ENCODE data around the gene FN3K.
A peak's percentile ranks its signal among the peaks of the same experiment; 100 is the strongest.

FN3K gene

GRCh38 chr17:82703935-82704865, 31.2 kb upstream of the FN3K start:
- no peak for DNase-seq (ENCODE audit: low read depth in 2 of 2)

GRCh38 chr17:82704886-82705285, 30.5 kb upstream of the FN3K start:
- no peak for DNase-seq (ENCODE audit: low read depth in 2 of 2)

GRCh38 chr17:82705756-82706155, 29.7 kb upstream of the FN3K start:
- DNase-seq (ENCODE audit: low read depth in 2 of 2), result no peak

GRCh38 chr17:82709024-82709675, 26.3 kb upstream of the FN3K start:
- no peak for DNase-seq (ENCODE audit: low read depth in 2 of 2)

- DNase-seq (ENCODE audit: low read depth in 2 of 2), result no peak
Observed at GRCh38 chr17:82709676-82710498, 25.5 kb upstream of the FN3K start.

- DNase-seq (ENCODE audit: low read depth in 2 of 2), result no peak
Observed at GRCh38 chr17:82710499-82711232, 24.7 kb upstream of the FN3K start.

- no peak for DNase-seq (ENCODE audit: low read depth in 2 of 2)
Observed at GRCh38 chr17:82713071-82713723, 22.2 kb upstream of the FN3K start.

GRCh38 chr17:82716203-82717010, 19.0 kb upstream of the FN3K start, which contains the start of gene FN3KRP:
Gene FN3KRP (plus strand): TSS chr17:82716706. CDS start chr17:82716756, 50 bp downstream.
- DNase-seq (ENCODE audit: low read depth in 2 of 2), result peak; percentile 70 to 93

- DNase-seq (ENCODE audit: low read depth in 2 of 2), result no peak
Observed at GRCh38 chr17:82718986-82719685, 16.3 kb upstream of the FN3K start.

- no peak for DNase-seq (ENCODE audit: low read depth in 2 of 2)
Observed at GRCh38 chr17:82720204-82720603, 15.2 kb upstream of the FN3K start.

GRCh38 chr17:82722341-82723013, 12.9 kb upstream of the FN3K start:
- no peak for DNase-seq (ENCODE audit: low read depth in 2 of 2)

GRCh38 chr17:82723169-82723807, 12.1 kb upstream of the FN3K start:
- DNase-seq (ENCODE audit: low read depth in 2 of 2), result no peak

GRCh38 chr17:82726427-82726826, 9.0 kb upstream of the FN3K start:
- DNase-seq (ENCODE audit: low read depth in 2 of 2), result no peak

- no peak for DNase-seq (ENCODE audit: low read depth in 2 of 2)
Observed at GRCh38 chr17:82729479-82730260, 5.7 kb upstream of the FN3K start.

GRCh38 chr17:82732118-82732743, 3.2 kb upstream of the FN3K start:
- DNase-seq (ENCODE audit: low read depth in 2 of 2), result no peak

GRCh38 chr17:82736511-82737185, 1.2 kb downstream of the FN3K start:
- DNase-seq (ENCODE audit: low read depth in 2 of 2), result no peak

All from stimulated activated CD8-positive, alpha-beta memory T cell treated with anti-CD3 and anti-CD28 coated beads, Interleukin-2, amount 100 ng/mL, for 1 hour (primary cell).